Inferior parietal cortex (tissue), 1 donor: Measurements from ENCODE around the gene PRSS33.

Experiments
- DNase-seq: peaks from one replicate; pipeline ENCODE4 v3.0.0-alpha.2; 2016; ENCODE audit errors: extremely low spot score

Gene PRSS33

DNA sequence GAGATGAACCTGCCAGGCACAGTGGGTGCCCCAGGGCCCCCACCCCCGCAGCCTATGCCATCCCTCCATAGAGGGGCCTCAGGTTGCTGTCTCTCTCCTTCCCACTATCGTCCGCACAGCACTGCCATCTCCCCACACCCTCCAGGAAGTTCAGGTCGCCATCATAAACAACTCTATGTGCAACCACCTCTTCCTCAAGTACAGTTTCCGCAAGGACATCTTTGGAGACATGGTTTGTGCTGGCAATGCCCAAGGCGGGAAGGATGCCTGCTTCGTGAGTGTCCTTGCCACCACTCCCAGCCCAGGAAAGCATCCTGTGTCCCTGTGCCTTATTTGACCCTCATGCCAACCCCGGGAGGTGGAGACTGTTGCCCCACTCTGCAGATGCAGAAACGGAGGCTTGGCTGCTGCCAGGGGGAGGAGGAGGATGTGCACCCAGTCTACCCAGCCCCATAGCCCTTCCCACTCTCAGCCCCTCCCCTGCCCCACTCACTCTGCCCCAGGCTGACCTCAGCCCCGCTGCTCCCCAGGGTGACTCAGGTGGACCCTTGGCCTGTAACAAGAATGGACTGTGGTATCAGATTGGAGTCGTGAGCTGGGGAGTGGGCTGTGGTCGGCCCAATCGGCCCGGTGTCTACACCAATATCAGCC is 33.6 kb upstream of the PRSS33 start:
- DNase-seq: no peak

DNA sequence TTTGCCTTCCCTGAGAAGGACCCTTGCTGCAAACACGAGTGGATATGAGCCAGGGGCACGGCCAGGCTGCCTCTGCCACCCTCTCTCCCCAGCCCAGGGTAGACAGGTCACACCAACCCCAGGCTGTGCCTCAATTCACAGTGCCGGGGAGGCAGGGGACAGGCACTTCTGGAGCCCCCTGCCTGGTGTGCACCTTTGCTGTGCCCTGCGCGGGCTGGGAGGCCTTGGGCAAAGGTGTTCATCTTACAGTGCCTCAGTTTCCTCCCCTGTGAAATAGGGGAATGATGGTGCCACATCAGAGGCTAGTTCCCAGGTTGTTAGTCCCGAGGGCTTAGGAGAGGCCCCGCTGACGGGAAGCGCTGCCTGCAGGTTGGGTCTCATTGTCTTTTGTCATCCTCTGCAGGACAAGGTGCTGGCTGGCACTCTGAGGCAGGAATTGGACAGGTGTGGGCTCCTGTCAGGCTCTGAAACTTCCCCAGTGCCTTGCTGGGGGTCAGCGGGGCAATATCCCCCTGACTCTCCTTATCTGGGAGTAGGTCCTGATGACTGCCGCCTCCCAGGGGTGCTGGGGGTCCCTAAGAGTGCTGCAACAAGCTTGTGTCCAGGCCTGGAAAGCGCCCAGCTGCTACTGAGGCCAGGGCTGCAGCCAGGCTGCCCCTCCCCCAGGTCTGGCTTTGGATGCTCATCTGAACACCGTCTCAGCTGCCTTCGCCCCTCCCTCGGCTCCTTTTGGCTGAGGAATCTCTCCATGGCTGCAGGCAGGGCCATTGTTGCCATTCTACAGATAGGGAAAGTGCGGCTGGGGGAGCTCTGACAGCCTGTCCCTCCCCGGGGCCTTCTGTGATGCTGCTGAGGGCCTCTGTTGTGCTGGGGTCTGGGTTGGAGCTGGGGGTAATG is 32.8 kb upstream of the PRSS33 start:
- no peak for DNase-seq

DNA sequence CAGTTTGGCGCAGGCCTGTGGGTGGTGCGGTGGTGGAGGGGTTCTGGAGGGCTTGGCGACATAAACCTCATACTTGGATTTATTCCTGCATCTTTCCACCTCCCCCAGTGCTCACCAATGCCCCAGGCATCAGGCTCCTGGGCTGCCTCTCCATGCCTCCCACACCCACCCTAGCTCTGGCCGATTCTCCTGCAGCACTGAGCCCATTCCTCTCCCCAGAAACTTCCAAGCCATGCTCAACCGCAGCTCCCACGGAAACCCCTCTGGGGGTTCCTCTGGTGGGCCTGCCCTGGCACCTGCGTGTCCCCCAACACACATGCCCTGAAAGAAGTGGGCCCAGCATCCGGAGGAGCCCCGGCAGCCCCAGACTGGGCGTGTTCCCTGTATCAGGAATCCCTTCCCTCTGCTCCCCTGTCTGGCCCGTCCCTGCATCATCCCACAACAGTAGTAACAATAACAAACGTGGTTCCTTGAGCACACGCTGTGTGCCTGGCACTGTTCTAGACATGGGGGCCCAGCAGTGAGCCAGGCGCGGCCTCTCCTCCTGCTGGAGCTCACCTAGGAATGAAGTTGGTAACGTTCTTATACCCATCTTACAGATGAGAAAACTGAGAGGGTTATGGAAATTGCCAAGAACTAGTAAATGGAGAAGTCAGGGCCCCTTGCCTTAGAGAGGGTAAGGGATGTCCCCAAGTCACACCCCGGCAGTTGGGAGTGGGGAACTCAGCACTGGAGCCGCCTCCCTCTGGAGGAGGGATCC is 32.0 kb upstream of the PRSS33 start:
- no peak for DNase-seq

DNA sequence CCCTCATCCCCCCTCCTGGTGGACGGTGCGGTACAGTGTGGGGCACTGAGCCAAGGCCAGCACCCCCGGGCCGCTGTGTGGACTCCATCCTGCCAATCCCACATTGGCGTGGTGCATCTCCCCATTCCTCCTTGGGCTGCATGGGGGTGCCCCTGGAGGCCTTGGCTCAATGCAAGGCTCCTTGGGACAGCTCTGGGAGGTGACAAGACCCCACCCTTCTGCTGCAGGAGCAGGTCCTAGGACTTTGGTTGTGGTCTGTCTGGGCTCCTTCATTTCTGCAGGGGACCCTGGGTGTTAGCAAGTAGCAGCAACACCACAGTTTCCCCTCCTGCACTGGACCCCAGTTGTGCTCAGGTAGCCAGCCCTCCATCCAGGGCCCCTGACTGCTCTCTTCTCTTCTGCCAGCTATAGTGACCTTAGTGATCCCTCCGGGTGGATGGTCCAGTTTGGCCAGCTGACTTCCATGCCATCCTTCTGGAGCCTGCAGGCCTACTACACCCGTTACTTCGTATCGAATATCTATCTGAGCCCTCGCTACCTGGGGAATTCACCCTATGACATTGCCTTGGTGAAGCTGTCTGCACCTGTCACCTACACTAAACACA is 31.0 kb upstream of the PRSS33 start:
- no peak for DNase-seq

DNA sequence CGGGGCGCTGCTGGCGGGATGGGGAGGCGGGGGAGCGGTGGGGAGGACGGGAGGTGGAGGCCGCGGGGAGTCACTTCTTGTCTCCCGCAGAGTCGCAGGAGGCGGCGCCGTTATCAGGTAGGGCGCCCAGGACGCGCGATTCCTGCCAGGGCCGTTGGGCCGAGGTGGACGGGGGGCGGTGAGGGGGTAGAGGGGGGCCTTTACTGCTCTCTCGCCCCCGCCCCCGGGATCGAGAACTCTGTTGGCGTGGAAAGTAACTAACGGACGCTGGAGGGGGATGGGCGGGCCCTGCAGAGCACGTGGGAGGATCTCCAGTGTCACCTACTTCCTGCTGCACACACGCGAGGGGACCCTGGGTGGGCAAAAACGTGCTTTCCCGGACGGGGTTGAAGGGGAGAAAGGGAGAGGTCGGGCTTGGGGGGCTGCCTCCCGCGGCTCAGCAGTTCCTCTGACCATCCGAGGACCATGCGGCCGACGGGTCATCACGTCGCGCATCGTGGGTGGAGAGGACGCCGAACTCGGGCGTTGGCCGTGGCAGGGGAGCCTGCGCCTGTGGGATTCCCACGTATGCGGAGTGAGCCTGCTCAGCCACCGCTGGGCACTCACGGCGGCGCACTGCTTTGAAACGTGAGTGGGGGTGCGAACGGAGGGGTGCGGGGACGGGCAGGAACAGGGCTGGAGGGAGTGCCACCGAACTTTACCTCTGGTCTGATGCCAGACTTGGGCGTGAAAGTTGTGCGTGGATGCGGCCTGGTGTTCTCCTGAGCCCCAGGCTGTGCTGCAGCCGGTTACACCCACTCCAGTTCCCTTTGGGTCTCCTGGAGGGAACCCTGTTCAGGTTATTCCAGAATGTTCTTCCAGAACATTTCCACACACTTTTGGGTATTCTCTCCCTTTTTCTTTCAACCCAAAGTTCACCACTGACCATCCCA is 30.2 kb upstream of the PRSS33 start:
- DNase-seq: no peak

DNA sequence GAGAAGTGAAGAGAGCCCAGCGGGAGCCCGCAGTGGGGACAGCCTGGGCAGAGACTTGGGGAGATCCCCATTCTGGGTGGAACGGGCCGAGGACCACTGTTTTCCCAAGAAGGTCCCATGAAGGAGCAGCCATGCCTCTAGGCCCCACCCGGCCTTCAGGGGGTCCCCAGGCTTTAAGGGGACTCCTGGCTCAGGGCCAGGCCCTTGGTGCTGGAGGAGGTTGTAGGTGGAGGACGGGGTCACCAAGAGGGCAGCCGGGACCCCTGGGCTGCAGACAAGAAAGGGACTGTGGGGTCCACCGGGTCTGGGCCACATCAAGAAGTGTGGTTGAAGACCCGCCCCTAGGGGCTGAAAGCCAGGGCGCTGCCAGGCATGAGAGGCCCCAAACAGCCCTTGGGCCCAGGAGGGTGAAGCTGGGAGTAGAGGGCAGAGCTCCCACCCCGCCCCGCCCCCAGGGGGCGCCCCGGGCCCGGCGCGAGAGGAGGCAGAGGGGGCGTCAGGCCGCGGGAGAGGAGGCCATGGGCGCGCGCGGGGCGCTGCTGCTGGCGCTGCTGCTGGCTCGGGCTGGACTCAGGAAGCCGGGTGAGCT is 29.5 kb upstream of the PRSS33 start, which contains the start of gene PRSS21:
TSS of gene PRSS21 (plus strand) at position 487 of the 589 bp plus-strand sequence. CDS start at position 519, 32 bp downstream.
- no peak for DNase-seq

DNA sequence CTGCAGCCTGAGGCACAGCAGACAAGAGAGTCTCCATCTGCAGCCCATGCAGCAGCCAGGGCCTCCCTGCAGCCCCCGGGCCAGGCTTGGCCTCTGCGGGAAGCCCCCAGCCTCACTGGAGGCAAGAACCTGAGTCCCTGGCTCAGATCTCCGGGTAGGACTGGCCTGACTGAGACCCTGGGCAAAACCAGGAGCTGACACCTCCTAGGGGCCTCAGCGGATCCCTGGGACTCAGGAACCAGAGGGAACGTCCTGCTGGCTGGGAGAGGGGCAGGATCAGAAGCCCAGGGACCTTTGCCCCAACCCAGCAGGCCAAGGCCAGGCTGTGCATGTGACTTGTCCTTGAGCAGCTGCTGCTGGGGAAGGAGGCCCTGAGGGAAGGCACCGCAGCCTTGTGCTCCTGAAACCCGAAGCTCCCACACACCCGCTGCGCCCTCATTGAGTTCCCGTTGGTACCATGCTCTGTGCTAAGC is 28.0 kb upstream of the PRSS33 start:
- DNase-seq: no peak

DNA sequence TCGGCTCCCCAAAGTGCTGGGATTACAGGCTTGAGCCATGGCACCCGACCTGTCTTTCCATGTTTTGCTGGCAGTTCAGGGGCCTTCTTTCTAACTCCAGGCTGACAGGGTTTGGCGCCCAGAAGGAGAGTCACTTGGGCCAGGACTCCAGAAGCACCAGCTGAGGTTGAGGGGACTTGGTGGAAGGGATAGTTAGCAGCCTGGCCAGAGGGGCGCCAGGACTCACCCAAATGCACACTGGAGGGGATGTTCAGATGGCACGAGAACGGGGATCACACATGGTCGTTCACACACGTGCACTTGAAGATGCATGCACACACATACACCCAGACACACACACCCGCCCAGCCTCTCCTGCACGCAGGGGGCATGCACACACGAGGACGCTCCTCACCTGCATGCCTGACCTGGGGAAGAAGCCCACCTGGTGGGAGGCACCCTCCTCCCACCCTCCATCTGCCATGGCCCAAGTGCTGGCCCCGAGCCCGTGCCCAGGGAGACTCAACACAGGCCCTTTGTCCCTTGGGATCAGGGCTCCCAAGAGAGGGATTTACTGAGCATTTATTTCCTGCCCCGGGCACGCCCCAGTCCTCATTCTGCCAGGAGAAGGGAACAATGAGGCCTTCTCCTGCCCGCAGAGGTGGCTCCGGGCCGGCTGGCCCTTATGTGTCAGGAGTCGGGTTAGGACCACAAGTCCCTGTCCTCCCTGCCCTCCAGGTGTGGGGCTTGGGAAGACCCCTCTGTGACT is 27.4 kb upstream of the PRSS33 start:
- DNase-seq: no peak

DNA sequence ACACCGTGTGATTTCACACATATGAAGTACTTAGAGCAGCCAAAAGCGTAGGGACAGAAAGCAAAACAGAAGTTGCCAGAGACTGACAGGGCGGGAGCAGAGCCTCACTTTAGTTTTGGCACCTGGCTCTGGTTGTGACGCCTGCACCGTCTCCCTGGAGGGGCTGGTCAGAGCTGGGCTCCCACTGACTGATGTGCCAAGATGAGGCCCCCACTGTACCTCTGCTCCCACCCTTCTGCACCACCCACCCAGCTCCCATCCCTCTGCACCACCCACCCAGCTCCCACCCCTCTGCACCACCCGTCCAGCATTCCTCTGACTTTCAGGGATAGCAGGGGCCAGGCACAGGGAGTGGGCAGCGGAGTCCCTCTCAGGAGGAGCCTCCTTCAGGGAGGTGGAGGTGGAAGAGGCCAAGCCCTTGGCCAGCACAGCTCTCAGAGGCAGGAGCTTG is 26.4 kb upstream of the PRSS33 start:
- peak; percentile 15 for DNase-seq

DNA sequence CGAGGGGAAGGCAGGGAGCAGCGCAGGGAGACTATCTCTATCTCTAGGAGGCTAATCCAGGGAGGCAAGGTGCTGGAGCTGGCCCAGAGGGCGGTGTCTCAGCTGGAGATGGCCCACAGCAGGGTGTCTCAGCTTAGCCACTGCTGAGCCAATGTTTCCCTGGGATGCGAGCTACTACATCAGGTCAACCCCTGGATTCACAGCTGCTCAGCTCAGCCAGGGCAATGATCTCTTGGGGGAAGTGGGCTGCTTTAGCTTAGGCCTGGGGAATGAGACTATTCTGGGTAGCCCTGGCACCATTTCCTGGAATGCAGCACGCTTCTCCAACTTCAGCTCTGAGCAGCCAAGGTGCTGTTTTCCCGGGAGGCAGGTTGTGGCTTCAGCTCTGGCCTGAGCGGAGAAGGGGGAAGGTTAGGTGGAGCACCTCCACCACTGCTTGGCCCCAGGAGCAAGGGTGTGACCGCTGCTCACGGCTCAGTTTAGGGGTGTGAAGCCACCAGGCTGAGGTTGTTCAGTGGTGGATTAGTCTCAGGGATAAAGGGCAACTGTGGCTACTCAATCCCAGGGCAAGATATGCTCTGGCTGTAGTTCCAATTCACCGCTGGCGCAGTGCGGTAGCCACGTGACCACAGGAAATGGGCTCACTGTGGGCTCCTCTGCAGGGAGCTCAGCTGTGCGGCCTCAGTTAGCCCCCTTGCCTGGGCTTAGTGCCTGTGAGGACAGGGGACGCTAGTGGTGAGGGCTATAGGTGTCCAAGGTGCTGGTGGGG is 24.5 kb upstream of the PRSS33 start:
- no peak for DNase-seq

DNA sequence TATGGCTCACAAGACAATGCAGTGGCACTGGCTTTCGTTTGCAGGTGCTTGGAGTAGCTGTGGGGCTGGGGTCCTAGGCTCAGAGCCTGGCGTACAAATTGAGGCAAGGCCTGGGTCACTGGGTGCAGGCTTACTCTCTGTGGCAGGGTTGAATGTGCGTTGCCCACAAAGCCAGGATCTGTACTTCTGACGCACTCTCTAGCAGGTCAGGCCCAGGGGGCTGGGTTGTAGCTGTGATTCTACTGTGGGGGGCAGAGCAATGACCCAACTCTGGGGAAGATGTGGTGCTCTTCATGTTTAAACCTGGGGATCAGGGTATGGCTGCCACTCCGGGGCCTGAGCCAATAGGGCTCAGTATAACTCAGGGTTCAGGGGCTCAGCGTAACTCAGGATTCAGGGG is 23.3 kb upstream of the PRSS33 start:
- DNase-seq: no peak

DNA sequence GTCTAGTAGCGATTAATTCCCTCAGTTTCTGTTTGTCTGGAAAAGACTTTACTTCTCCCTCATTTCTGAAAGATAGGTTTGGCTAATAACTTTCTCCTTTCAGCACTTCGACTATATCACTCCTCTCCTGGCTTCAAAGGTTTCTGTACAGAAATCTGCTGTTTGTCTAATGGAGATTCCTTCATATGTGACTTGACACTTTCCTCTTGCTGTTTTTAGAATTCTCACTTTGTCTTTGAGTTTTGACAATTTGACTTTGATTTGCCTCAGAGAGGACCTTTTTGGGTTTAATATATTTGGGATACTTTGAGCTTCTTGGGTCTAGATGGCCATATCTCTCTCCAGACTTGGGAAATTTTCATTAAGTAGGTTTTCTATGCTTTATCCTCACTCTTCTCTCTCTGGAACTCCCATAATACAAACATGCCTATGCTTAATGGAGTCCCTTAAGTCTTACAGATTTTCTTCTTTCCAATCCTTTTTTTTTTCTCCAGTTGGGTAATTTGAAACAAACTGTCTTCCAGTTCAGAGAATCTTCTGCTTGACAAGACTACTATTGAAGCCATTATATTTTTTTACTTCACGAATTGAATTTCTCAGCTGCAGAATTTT is 21.9 kb upstream of the PRSS33 start:
- no peak for DNase-seq

DNA sequence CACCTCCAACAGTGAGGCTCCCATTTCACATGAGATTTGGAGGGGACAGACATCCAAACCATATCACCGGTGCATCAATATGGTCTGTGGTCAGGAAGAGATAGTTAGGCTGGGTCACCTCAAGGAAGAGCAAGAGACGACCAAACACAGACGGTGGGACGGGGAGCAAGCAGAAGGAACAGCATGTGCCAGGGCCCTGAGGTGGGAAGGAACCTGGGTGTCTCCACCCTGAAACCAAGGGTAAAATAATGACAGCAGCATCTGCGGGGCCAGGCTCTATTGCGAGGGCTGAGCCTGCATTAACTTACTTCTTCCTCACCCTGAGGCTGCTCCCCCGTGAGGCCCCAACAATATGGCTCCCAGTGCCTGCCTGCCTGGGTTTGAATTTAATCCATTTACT is 20.8 kb upstream of the PRSS33 start:
- DNase-seq: no peak

DNA sequence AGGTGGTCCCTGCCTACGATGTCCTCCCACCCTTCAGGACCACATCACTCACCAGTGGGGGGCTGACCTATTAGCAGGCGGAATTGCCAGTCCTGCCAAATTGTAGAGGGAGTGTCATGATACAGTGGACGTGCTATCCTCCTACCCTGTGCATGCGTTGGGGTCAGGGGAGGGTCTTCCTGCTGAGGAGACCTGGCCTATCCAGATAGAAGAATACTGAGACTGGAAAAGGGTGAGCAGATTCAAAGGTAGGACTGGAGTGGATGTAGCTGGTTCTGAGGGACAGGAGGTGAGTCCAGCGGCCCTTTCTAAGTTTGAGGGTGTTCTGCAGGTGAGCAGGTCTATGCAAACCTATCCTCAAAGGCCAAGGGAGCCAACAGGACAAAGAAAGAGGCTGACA is 18.9 kb upstream of the PRSS33 start:
- no peak for DNase-seq

DNA sequence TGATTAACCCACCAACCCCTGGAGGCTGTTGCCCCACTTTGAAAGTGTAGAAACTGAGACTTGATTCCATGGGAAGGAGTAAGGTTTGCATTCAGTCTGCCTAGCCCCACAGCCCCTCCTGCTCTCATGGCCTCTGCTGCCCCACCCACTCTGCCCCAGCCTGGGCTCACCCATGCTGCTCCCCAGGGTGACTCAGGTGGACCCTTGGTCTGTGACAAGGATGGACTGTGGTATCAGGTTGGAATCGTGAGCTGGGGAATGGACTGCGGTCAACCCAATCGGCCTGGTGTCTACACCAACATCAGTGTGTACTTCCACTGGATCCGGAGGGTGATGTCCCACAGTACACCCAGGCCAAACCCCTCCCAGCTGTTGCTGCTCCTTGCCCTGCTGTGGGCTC is 17.4 kb upstream of the PRSS33 start:
- DNase-seq: no peak

DNA sequence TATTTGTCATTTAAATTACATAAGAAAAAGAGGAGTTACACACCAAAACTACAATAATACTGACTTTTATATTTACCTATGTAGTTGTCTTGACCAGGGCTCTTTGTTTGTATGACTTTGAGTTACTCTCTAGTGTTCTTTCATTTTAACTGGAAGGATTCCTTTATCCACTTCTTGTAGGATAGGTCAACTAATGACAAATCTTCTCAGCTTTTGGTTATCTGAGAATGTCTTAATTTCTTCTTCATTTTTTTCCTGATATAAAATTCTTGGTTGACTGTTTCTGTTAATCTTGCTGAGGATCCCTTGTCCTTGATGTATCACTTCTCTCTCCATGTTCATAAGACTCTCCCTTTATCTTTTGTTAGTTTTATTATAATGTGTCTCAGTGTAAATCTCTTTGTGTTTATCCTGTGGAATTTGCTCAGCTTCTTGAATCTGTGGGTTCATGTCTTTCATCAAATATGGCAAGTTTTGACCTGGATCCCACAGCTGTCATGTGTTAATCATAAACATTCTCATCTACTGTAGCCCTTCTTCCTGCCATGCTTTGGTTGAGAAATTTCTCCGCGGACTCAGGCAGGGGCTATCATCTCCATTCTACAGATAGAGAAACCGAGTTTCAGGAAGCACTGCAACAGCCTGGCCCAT is 16.3 kb upstream of the PRSS33 start:
- no peak for DNase-seq

DNA sequence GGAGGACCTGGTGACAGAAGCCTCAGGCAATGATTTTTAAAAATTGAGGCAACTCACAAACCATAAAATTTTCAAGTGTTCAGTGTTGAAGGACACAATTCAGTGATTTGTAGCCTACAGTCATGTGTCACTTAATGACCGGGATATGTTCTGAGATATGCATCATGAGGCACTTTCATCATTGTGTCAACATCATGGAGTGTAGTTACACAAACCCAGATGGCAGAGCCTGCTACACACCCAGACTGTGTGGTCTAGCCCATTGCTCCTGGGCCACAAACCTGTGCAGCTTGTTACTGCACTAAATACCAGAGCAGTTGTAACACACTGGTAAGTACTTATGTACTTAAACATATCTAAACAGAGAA is 12.5 kb upstream of the PRSS33 start:
- no peak for DNase-seq
